Measurements from ENCODE around the gene TSPAN8.
A peak's percentile ranks its signal among the peaks of the same experiment; 100 is the strongest.

The TSPAN8 gene

GRCh38 chr12:71183018-71183417 lies 25.2 kb upstream of the TSPAN8 start:
- H4K20me1 ChIP-seq (ENCODE audit: insufficient read depth): no peaks in the 10 kb centered on the region
- H3K27ac ChIP-seq: peak overlapping the region; percentile 56
- no peaks in the 10 kb centered on the region for H3K27me3 ChIP-seq (ENCODE audit: insufficient read depth, low read depth)
- no peaks in the 10 kb centered on the region for H3K36me3 ChIP-seq (ENCODE audit: insufficient read depth)
- no peak overlapping the region for H3K4me3 ChIP-seq (IDR thresholded peaks at IDR 0.05; ENCODE audit: insufficient read depth, low read depth, low read length)
- peak overlapping the region; percentile 27; the same call in 1 of the 2 replicates for H2AFZ ChIP-seq (ENCODE audit: low read depth)
- H3K4me1 ChIP-seq (ENCODE audit: low read depth, poor library complexity, severe bottlenecking): peaks cover 32% of the 10 kb centered on the region
- TF ChIP-seq, protein P1, sequence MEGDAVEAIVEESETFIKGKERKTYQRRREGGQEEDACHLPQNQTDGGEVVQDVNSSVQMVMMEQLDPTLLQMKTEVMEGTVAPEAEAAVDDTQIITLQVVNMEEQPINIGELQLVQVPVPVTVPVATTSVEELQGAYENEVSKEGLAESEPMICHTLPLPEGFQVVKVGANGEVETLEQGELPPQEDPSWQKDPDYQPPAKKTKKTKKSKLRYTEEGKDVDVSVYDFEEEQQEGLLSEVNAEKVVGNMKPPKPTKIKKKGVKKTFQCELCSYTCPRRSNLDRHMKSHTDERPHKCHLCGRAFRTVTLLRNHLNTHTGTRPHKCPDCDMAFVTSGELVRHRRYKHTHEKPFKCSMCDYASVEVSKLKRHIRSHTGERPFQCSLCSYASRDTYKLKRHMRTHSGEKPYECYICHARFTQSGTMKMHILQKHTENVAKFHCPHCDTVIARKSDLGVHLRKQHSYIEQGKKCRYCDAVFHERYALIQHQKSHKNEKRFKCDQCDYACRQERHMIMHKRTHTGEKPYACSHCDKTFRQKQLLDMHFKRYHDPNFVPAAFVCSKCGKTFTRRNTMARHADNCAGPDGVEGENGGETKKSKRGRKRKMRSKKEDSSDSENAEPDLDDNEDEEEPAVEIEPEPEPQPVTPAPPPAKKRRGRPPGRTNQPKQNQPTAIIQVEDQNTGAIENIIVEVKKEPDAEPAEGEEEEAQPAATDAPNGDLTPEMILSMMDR (conservative IDR thresholded peaks at IDR 0.05; ENCODE audit: low read depth, low read length): no peak
- no peak overlapping the region for H3K9ac ChIP-seq
- H3K79me2 ChIP-seq (ENCODE audit: insufficient read depth, low read depth): no peaks in the 10 kb centered on the region
- H3K4me2 ChIP-seq: peak overlapping the region; percentile 86; the same call in 1 of the 2 replicates

DNA sequence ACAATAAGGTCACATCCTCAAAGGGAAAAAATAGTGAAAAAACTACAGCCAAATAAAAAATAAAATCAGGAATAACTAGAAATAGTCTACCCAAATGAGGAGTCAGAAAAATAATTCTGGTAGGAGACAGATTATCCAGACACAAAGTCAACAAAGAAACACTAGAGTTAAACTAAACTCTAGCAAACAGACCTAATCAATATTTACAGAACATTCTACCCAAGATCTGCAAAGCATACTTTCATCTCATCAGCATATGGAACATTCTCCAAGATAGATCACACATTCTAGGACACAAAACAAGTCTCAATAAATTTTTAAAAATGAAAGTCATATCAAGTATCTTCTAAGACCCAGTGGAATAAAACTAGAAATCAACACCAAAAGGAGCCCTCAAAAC lies 20.4 kb upstream of the TSPAN8 start:
- H3K36me3 ChIP-seq (ENCODE audit: insufficient read depth): no peaks in the 10 kb centered on the region
- H2AFZ ChIP-seq (ENCODE audit: low read depth): no peak overlapping the region
- TF ChIP-seq, protein P1 (conservative IDR thresholded peaks at IDR 0.05; ENCODE audit: low read depth, low read length): no peak

DNA sequence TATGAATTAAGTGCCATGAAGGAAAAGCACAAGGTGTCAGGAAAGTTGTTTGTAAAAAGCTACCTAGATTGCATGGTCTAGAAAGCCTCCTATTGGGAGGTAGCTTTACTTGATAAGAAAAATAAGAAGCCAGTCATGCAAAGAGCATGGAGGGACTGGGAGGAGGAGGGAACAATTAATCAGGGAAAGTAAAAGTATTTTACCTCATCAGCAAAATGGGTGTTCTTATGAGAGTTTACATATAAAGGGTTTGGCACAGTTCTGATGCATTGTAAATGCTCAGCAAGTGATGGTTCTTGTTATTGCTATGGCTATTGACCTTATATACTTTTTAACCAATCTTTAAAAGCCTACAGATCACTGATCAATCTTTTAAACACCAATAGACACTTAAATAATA lies 17.0 kb upstream of the TSPAN8 start:
- H3K9ac ChIP-seq: no peak overlapping the region
- H3K4me1 ChIP-seq (ENCODE audit: low read depth, poor library complexity, severe bottlenecking): peaks cover 6% of the 10 kb centered on the region
- H3K36me3 ChIP-seq (ENCODE audit: insufficient read depth): no peaks in the 10 kb centered on the region
- no peak overlapping the region for H3K4me3 ChIP-seq (IDR thresholded peaks at IDR 0.05; ENCODE audit: insufficient read depth, low read depth, low read length)
- no peaks in the 10 kb centered on the region for H3K79me2 ChIP-seq (ENCODE audit: insufficient read depth, low read depth)
- no peak overlapping the region for H3K27ac ChIP-seq
- no peaks in the 10 kb centered on the region for H3K27me3 ChIP-seq (ENCODE audit: insufficient read depth, low read depth)
- TF ChIP-seq, protein P1 (conservative IDR thresholded peaks at IDR 0.05; ENCODE audit: low read depth, low read length): no peak
- no peak overlapping the region for H3K4me2 ChIP-seq
- no peaks in the 10 kb centered on the region for H4K20me1 ChIP-seq (ENCODE audit: insufficient read depth)
- H2AFZ ChIP-seq (ENCODE audit: low read depth): no peak overlapping the region

More for the DNA sequence above, 20.4 kb upstream of the TSPAN8 start:
- H3K4me1 ChIP-seq (ENCODE audit: low read depth, poor library complexity, severe bottlenecking): peaks cover 16% of the 10 kb centered on the region
- H3K9ac ChIP-seq: no peak overlapping the region
- no peak overlapping the region for H3K4me3 ChIP-seq (IDR thresholded peaks at IDR 0.05; ENCODE audit: insufficient read depth, low read depth, low read length)
- H3K4me2 ChIP-seq: no peak overlapping the region
- H3K79me2 ChIP-seq (ENCODE audit: insufficient read depth, low read depth): no peaks in the 10 kb centered on the region
- H3K27ac ChIP-seq: no peak overlapping the region
- H3K27me3 ChIP-seq (ENCODE audit: insufficient read depth, low read depth): no peaks in the 10 kb centered on the region
- H4K20me1 ChIP-seq (ENCODE audit: insufficient read depth): no peaks in the 10 kb centered on the region

DNA sequence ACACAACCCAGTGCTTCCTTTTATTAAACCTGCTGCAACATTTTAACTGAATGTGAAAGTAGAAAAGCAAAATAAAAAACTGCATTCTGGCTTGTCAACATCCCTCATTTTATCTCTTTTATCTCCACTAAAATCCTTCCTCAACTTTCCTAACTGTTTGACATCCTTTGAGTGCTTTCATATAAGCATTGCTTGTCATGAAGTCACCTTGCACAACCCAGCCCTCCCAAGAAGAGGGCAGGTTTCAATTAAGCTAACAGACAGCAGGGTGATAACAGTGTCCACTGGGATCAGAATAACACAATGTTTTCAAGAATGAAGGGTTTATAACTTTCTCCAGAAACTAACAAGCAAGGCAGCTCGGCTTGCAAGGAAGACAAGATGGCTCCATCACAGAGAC lies 16.3 kb upstream of the TSPAN8 start:
- Histone ChIP-seq H3K27me3 (ENCODE audit: insufficient read depth, low read depth) (no peaks in the 10 kb centered on the region), H3K36me3 (ENCODE audit: insufficient read depth) (no peaks in the 10 kb centered on the region), H3K4me1 (ENCODE audit: low read depth, poor library complexity, severe bottlenecking) (peaks cover 6% of the 10 kb centered on the region), H2AFZ (ENCODE audit: low read depth) (no peak overlapping the region), H3K79me2 (ENCODE audit: insufficient read depth, low read depth) (no peaks in the 10 kb centered on the region), H4K20me1 (ENCODE audit: insufficient read depth) (no peaks in the 10 kb centered on the region), H3K4me3 (IDR thresholded peaks at IDR 0.05; ENCODE audit: insufficient read depth, low read depth, low read length) (no peak overlapping the region), H3K27ac (no peak overlapping the region), H3K4me2 (no peak overlapping the region), H3K9ac (no peak overlapping the region)
- TF ChIP-seq, protein P1 (conservative IDR thresholded peaks at IDR 0.05; ENCODE audit: low read depth, low read length): no peak
